Endothelial cell of umbilical vein (primary cell): ENCODE measurements around the gene CARMIL3. TPM values are rescaled to one million over a fixed set of nuclear protein-coding genes. Genes with fewer than 3 reads are reported as not detected.

Experiments
- BruUV-seq: library from RNA; stranded (reverse); fragments of 400-500 nt; replicated peaks from 2 replicates; lab custom pipeline; 2021; lab: Mats Ljungman, UMichigan
- CTCF ChIA-PET: fragments of 300-600, 350-600 bp; sonication (Branson Sonifier 250); formaldehyde crosslinking; loops from one replicate; lab custom pipeline; 2021; ENCODE audit warnings: antibody characterized with exemption, inconsistent platforms; lab: Charles Lee
- POLR2A ChIA-PET: fragments of 300-600, 350-600 bp; sonication (Branson Sonifier 250); formaldehyde crosslinking; loops from one replicate; lab custom pipeline; 2021; ENCODE audit warnings: antibody characterized with exemption, inconsistent platforms; lab: Charles Lee
- DNase-seq: peaks from one replicate; pipeline ENCODE4 v3.0.0-alpha.2; 2011; ENCODE audit warnings: low read depth, low spot score
- FAIRE-seq: peaks from 2 replicates; lab custom pipeline; 2011; peaks lifted over from hg19 to GRCh38; lab: Jason Lieb, UNC
- H2AFZ ChIP-seq: 2 replicates; pipeline ENCODE4 v1.6.0; 2012; ENCODE audit warnings: low read depth, low read length, control low read depth, inconsistent platforms
- H3K27ac ChIP-seq: 2 replicates; pipeline ENCODE4 v1.5.1; 2011; ENCODE audit warnings: low read depth, mild to moderate bottlenecking, control low read depth, low read length, moderate library complexity; ENCODE audit not compliant: insufficient read depth
- H3K27me3 ChIP-seq, 2 experiments: 2 replicates each; pipeline versions ENCODE4 v1.6.0 to v1.6.1; 2011; ENCODE audit warnings: low read length in 2 of 2, mixed read lengths in 1 of 2; ENCODE audit not compliant: control insufficient read depth in 2 of 2, insufficient read depth in 2 of 2
- H3K36me3 ChIP-seq, 2 experiments: 2 replicates in 1 of 2; 3 replicates in 1 of 2; pipeline ENCODE4 v1.5.1; 2011; ENCODE audit warnings: low read length in 2 of 2, mild to moderate bottlenecking in 1 of 2, moderate library complexity in 1 of 2; ENCODE audit not compliant: control insufficient read depth in 2 of 2, insufficient read depth in 2 of 2; ENCODE audit errors: extremely low read depth in 1 of 2
- H3K4me1 ChIP-seq: 3 replicates; pipeline ENCODE4 v1.5.1; 2011; ENCODE audit warnings: mild to moderate bottlenecking, low read length; ENCODE audit not compliant: control insufficient read depth, insufficient read depth; ENCODE audit errors: extremely low read depth
- H3K4me2 ChIP-seq: 2 replicates; pipeline ENCODE4 v1.6.1; 2011; ENCODE audit warnings: low read length, control low read depth, mixed read lengths; ENCODE audit not compliant: insufficient read depth
- H3K4me3 ChIP-seq, 3 experiments: fragments of 200-600 bp in 1 of 3; sonication (generic), shearing (Covaris generic) in 1 of 3; replicated peaks in 1 of 3; 2 replicates each; pipeline ENCODE4 v1.5.1; 2011 to 2016; ENCODE audit warnings: control low read depth in 3 of 3, low read length in 3 of 3, mild to moderate bottlenecking in 2 of 3, inconsistent platforms in 1 of 3, low read depth in 1 of 3, moderate library complexity in 1 of 3; ENCODE audit not compliant: insufficient read depth in 1 of 3
- H3K79me2 ChIP-seq: 2 replicates; pipeline ENCODE4 v1.6.0; 2012; ENCODE audit warnings: low read length, inconsistent platforms; ENCODE audit not compliant: control insufficient read depth, insufficient read depth
- H3K9ac ChIP-seq: replicated peaks from 2 replicates; pipeline ENCODE3; 2011; ENCODE audit warnings: low read length, control low read depth; ENCODE audit not compliant: insufficient read depth; ENCODE audit errors: extremely low read depth
- H3K9me1 ChIP-seq: replicated peaks from 3 replicates; pipeline ENCODE4 v1.6.0; 2011; ENCODE audit warnings: mild to moderate bottlenecking, low read length; ENCODE audit not compliant: control insufficient read depth, insufficient read depth; ENCODE audit errors: extremely low read depth
- H3K9me3 ChIP-seq: replicated peaks from 2 replicates; pipeline ENCODE4 v1.5.1; 2012; ENCODE audit warnings: low read length, inconsistent platforms; ENCODE audit not compliant: control insufficient read depth, insufficient read depth
- H4K20me1 ChIP-seq: replicated peaks from 2 replicates; pipeline ENCODE3; 2011; ENCODE audit warnings: mild to moderate bottlenecking, low read length; ENCODE audit not compliant: control insufficient read depth, insufficient read depth; ENCODE audit errors: extremely low read depth
- CTCF ChIP-seq, 2 donors: IDR thresholded peaks; 1 replicate in 1 of 2; 2 replicates in 1 of 2; pipeline ENCODE4 v1.5.1; 2011; ENCODE audit warnings: low read length in 2 of 2, mild to moderate bottlenecking in 2 of 2, moderate library complexity in 2 of 2, control low read depth in 1 of 2, inconsistent platforms in 1 of 2, low read depth in 1 of 2; ENCODE audit not compliant: insufficient read depth in 1 of 2; ENCODE audit errors: extremely low read depth in 1 of 2
- EZH2 ChIP-seq: IDR thresholded peaks from 2 replicates; pipeline ENCODE4 v1.6.1; 2012; ENCODE audit warnings: borderline replicate concordance, low read depth, mild to moderate bottlenecking, moderate library complexity, low read length, inconsistent platforms; ENCODE audit not compliant: severe bottlenecking
- FOS ChIP-seq: IDR thresholded peaks from 2 replicates; pipeline ENCODE4 v1.6.1; 2011; ENCODE audit warnings: mild to moderate bottlenecking, low read length, moderate library complexity, borderline replicate concordance; ENCODE audit not compliant: insufficient read depth
- GATA2 ChIP-seq: IDR thresholded peaks from 2 replicates; pipeline ENCODE4 v1.7.0; 2011; ENCODE audit warnings: low read depth, mild to moderate bottlenecking, moderate library complexity, mixed read lengths, low read length; ENCODE audit not compliant: insufficient read length, insufficient read depth
- JUN ChIP-seq: IDR thresholded peaks from 2 replicates; pipeline ENCODE4 v1.6.1; 2011; ENCODE audit warnings: borderline replicate concordance, low read depth; ENCODE audit not compliant: insufficient read length, insufficient read depth
- MYC ChIP-seq: IDR thresholded peaks from one replicate; pipeline ENCODE4 v1.6.1; 2011; ENCODE audit warnings: mild to moderate bottlenecking, low read depth, low read length
- POLR2AphosphoS5 ChIP-seq: IDR thresholded peaks from 2 replicates; pipeline ENCODE4 v1.6.1; 2012; ENCODE audit warnings: low read depth, mild to moderate bottlenecking, control low read depth, low read length, moderate library complexity; ENCODE audit not compliant: insufficient read depth
- dilution Hi-C: fragments of 300-500 bp; cut with MboI; formaldehyde crosslinking; loops from one replicate; pipeline ENCODE4 v1.15.0; 2019; ENCODE audit warnings: low sequenced_read_pairs; ENCODE audit not compliant: extremely low pct_ligation_motif_present
- intact Hi-C: fragments of 100-400 bp; cut with micrococcal nuclease; formaldehyde crosslinking; loops from one replicate; pipeline ENCODE4 v1.10.0; 2022
- polyA plus RNA-seq, 4 experiments: library from polyadenylated mRNA; depleted of rRNA in 3 of 4; stranded (reverse) in 3 of 4; unstranded in 1 of 4; fragments of >200 nt; gene quantifications; 2 replicates each; pipeline versions ENCODE4 v1.2.1 to v1.2.3, GENCODE V29; 2011 to 2012; ENCODE audit warnings: missing spikeins in 1 of 4
- total RNA-seq: library from RNA; stranded (reverse); gene quantifications from 2 replicates; pipeline ENCODE4 v1.2.3, GENCODE V29; 2021

CARMIL3 gene
- total and polyA plus RNA-seq, 2 donors (not counting 3 experiments of a cell fraction or from before 2014, with no cell fraction given) = 0.03 TPM; not detected in 1

GRCh38 chr14:24054324-24054641 lies 2.5 kb downstream of the CARMIL3 start:
- Histone ChIP-seq H4K20me1 (no peaks in the 10 kb centered on the region), H3K9me3 (no peaks in the 10 kb centered on the region), H3K9me1 (no peaks in the 10 kb centered on the region), H3K9ac (no peak overlapping the region), H3K27me3 (peaks cover 2 to 12% of the 10 kb centered on the region in 2 experiments), H3K27ac (no peak overlapping the region), H3K4me1 (peaks cover 12% of the 10 kb centered on the region), H3K36me3 (no peaks in the 10 kb centered on the region), H3K4me2 (no peak overlapping the region), H3K79me2 (no peaks in the 10 kb centered on the region), H2AFZ (no peak overlapping the region), H3K4me3 (no peak overlapping the region)
- ChIA-PET CTCF (interaction anchor here (0.7 to 9.5 kb wide), 8 partner anchors 8 to 107 kb away, joined by 3 to 420 read pairs (median 3); partner anchors contain the start of genes DCAF11, IRF9, NRL and PCK2), POLR2A (interaction anchor here (0.6 kb wide), 1 partner anchor 273 kb away, joined by 5 read pairs; no protein-coding TSS in a partner anchor)
- DNase-seq (no peak), FAIRE-seq (no peak)
- dilution Hi-C loops (no loop called here), intact Hi-C loops (no loop called here)
- TF ChIP-seq JUN (no peak), POLR2AphosphoS5 (no peak), FOS (no peak), MYC (no peak), GATA2 (no peak), CTCF (IDR thresholded peaks at IDR 0.05; ENCODE audit: extremely low read depth in 1 of 2, insufficient read depth in 1 of 2, low read depth in 1 of 2, low read length in 2 of 2) (no peak), EZH2 (no peak)
- no TSS peak for BruUV-seq
